ENCODE measurements around the gene DKK2.

DKK2 gene

DNA sequence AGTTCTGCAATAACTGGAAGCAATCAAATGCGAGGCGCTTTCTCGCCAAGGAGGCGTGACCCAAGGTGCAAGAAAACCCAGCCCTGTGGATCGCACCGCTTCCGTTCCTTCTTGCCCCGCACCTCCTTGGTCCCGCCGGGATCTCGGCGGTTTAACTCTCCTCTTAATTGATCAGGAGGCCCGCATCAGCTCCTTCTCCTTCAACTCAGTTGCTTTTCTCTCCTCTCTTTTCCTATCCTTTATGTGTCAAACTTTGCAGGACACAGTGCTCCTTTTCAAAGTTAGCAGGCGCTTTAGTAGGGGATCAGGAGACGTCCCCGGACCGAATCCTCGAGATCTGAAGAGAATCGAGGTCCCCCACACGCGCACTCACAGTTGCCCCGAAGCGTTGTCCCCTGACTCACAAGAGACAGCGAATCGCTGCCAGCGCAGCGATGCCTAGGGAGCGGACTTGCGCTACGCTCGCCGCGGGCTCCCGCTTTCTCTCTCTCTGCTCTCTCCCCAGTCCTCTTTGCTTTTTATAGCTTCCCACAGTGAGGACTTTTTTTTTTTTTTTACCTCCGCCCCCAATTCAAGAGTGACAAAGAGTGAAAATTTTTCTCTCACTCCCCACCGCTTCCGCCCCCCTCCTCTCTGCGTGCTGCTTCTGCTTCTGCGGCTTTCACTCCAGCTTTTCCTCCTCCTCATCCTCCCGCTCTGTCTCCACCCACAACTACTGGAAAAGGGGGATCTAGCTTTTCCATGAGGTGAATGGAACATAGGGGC is at the start of gene DKK2:
Gene DKK2, minus strand, starts transcription at position 495 of the 765 bp plus-strand sequence. CDS start 722 bp downstream, outside the sequence.
- peak; percentile 73 for DNase-seq

DNA sequence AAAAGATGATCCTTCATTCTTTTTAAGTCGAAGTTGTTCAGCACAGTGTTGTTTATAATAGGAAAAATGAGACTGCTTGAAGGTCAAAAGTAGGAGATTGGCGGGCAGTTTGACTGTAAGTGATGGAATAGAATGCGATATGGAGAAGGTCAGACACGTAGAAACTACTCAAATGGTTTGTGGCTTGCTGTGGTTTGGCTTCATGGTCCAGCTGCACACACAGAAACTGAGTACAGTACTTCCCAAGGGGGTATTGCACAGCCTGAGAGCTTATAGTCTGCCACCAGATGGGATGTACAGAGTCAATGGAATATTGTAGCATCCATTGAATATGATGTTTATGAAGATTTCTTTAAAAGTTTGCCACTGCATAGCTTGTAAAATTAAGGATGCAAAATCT is 41.1 kb upstream of the DKK2 start:
- no peak for DNase-seq

DNA sequence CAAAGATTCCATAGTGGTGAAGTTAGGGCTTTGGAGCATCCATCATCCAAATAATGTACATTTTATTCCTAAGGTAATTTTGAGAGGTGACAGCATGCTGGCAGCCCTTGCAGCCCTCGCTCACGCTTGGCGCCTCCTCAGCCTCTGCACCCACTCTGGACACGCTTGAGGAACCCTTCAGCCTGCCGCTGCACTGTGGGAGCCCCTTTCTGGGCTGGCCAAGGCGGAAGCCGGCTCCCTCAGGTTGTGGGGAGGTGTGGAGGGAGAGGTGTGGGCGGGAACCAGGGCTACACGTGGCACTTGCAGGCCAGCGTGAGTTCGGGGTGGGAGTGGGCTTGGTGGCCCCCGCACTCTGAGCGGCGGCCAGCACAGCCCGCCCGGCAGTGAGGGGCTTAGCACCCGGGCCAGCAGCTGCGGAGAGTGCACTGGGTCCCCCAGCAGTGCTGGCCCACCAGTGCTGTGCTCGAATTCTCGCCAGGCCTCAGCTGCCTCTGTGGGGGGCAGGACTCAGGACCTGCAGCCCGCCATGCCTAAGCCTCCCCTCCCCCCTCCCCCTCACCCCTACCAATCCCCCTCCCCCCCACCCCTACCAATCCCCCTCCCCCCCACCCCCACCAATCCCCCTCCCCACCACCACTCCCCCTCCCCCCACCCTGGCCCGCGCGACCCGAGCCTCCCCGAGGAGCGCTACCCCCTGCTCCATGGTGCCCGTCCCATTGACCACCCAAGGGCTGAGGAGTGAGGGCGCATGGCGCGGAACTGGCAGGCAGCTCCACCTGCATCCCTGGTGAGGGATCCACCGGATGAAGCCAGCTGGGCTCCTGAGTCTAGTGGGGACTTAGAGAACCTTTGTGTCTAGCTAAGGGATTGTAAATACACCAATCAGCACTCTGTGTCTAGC is 37.0 kb upstream of the DKK2 start:
- no peak for DNase-seq

DNA sequence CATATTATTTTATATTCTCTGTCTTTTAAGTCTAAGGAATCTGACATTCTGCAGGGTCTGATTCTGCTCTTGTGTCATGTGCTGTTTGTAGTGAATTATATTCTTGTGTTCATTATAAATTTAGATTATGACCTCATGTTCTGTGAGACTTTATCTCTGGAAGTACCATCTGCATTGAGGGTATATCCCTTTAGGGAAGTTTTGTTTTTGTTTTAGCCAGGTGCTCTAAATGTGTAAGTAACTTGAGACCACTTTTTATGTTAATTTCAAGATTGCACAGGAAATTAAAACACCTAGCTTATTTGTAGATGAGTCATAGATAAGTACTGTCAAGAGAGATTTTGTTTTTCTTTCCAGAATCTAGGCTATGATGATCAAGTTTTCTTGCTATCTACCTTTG is 35.0 kb upstream of the DKK2 start:
- no peak for DNase-seq

GRCh38 chr4:107069049-107069448 is 32.9 kb upstream of the DKK2 start:
- no peak for DNase-seq

DNA sequence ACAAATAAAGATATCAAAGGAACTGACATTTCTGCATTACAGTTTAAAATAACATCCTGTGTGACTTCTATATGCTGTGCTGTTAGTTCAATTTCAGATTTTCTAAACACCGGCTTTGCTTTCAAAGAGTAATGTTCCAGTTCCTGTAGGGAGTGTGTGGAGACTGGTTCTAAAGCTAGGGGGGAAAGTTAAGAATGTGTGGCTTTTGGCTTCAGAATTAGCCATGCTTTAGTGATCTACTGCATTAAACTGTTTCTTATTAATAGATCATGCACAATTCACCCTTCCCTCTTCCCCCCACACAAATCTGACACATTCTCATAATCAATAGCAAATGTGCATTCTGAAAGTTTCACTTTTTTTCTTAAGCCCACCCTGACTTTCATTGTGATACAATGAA is 32.0 kb upstream of the DKK2 start:
- DNase-seq = no peak

DNA sequence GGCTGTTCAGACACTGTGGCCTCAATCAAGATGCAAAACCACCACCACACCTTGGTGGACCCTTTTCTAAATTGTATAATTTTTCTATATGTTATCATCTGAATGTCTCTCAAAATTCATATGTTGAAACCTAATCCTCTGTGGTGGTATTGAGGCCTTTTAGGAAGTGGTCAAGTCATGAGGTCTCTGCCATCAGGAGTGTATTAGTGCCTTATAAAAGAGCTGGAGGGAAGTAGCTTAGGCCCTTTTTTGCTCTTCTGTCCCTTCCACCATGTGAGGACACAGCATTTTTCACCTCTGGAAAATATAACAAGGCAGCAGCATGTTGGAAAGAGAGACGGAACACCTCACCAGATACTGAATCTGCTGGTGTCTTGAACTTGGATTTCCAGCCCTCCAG is 30.5 kb upstream of the DKK2 start:
- DNase-seq = no peak

DNA sequence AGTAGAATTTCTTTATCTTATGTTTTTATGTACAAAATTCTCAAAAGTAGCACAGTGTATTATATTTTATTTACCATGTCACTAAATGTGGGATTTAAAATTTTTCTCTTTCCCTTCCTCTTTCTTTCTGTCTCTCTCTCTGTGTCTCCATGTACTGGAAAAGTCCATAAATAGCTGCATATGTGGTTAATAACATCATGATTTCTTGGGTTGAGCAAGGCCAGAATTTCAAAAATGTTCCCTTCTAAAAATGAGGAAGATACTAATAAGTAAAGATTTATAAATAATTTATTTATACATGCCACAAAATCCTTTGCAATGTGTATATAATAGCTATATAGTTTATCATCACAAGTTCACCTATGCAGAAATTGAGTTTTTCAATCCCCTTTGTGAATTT is 29.1 kb upstream of the DKK2 start:
- DNase-seq = no peak

- DNase-seq = no peak
Observed at GRCh38 chr4:107060388-107060787, 24.3 kb upstream of the DKK2 start.

DNA sequence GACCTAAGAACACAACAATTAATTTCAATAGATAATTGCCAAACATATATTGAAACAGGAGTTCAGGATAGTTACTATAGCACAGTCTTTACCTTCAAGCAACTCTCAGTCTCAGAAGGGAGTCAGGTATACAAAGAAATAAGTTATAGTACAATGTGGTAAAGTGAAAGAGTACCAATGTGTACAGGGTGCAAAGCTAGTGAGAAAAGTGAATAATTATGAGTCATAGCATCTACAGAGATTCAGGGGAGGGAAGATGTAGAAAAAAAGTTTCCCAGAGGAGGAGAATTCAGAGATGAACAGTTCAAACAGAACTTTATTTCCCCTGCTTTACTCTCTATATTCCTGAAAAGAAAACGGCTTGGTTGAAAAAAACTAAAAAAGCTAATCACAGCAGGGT is 22.7 kb upstream of the DKK2 start:
- no peak for DNase-seq

DNA sequence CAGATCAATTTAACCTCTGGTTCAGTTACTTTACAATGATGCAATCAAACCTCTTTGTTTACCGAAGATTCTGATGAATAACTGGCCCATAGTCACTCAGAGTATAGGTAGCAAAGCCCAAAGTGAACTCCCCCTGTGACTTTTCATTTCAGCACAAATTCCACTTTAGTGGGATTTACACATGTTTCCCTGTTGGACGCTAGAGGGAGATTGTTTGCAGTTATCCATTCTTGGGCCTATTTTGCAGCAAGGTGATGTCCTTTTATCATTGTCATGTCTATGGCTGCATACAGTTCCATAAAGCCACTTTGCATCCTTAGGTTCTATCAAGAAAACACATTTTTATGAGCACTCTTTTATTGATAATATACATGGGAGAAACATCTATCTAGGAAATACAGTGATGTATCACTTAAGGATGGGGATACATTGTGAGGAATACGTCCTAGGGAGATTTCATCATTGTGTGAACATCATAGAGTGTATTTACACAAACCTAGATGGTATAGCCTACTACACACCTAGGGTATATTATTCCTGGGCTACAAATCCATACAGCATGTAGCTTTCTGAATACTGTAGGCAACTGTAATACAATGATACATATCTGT is 14.5 kb upstream of the DKK2 start:
- DNase-seq = no peak

DNA sequence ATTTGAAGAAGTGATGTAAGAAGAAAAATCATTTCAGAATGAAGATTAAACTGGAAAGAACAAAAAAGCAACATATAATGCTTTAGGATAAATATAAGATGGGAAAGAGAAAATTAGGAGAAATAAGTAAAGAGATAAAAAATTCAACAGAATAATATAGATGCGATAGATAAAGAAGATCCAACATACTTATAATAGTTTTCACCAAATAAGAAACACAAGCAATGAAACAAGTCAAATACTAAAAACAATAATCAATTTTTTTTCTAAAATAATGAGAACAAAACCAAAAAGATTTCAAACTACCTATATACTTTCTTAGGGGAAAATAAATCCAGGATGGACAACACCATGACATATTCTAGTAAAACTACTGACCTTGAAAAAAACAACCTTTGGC is 10.1 kb upstream of the DKK2 start:
- DNase-seq = no peak

DNA sequence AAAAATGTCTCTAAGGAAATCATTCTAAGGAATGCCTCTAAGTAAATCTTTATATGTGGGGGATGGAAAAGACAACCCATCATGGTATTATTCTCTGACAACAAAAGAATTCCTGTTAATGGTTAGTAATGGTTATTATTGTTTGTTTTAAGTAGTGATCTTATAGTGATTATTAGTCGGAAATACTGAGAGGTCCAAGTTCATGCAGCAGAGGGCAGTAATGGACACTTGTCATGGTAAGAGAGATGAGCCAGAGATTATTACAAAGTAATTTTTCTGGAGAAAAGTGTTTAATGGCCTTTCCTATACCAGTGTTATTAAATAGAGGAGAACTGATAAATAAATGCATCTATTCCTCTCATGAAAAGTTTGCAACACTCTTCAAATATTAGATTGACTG is 8.1 kb upstream of the DKK2 start:
- DNase-seq = no peak

GRCh38 chr4:107037199-107037584 is 1.1 kb upstream of the DKK2 start:
- DNase-seq = peak; percentile 80

- peak; percentile 60 for DNase-seq
Observed at GRCh38 chr4:107036584-107037198, 578 bp upstream of the DKK2 start.

GRCh38 chr4:107034996-107035818 is 906 bp downstream of the DKK2 start:
- peak; percentile 64 for DNase-seq

DNA sequence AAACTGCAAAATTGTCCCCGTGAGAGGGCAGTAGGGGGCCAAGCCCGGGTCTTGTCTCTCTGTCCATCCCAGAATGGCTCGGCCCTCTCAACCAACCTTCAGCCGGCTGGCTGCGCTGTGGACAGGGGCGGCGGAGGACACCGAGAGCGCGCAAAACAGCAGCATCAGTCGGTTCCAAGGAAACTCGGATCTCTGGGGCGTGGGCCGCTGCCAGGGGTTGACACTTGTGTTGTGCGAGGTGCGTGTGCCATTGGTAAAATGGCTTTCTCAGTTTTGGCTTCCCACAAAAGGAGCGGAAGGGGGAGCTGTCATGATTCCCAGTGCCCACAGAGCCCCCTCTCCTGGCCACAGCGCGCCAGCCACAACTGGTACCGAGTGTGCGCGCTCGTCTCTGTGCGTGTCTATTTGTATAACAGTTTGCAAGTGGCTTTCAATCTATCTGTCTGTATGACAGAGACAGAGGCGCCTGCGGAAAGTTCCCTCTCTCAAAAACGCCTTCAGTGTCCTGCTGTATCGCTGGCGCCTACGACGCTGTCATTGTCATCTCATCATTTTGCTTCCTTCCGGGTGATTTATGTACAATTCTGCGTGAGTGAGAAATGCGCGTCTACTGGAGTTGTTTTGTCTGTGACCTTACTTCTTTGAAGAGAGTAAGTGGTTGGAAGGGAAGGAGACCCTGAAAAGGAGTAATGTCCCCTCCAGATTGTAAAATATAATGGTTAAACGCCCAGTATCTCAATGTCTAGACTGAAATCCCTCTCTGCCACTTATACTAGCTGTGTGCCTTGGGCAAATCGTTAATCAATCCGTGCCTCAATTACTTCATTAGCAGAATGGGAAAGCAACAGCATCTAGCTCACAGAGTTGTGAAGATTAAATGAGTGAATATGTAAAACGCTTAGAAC is 1.8 kb downstream of the DKK2 start:
- DNase-seq = peak; percentile 83

GRCh38 chr4:107027379-107027778 is 8.7 kb downstream of the DKK2 start:
- no peak for DNase-seq

- no peak for DNase-seq
Observed at GRCh38 chr4:107018344-107018735, 17.8 kb downstream of the DKK2 start.

DNA sequence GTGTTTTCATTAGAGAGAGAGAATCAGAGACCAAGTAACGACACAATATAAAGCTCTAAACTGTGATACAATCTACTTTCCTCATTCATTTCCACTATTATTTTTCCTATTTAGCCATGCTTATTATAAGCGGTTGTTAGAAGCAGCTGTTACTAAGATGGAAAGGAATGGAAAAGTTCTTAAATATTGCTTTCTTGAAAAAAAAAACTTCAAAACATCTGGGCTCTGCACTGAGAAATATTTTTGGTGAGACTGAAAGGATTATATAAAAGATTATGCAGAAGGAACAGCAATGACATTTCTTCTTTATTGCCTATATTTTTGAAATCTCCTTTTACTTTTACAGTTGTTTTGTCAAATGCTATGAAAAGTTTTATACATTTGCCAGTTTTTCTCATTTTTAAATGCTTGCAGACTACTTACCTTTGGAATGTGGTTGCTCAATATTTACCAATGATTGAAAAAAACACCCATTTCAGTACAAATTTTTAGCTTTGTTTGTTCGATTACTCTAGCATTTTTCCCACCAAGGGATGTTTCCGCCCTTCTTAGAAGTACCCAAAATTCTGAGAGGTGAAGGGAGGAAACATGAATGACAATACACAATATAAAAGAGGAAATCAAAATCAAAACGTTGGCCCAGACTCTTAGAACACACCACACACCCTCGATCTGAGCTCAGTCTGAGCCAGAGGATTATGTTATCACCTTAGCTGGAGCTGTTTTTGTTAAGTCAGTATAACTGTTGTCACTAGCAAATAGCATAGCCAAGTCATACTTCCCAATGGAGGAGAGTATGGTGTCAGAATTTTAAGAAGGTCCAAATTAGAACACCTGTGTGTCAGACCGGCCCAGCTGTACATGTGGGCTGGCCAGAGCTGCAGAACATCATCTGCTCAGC is 18.4 kb downstream of the DKK2 start:
- no peak for DNase-seq
